LNCAP (cell line): Measurements from ENCODE around the gene STK17B.

Experiments used
- TF ChIP-seq, protein P1 (sequence below): fragments of 450-650 bp; IDR thresholded peaks from 2 replicates; pipeline ENCODE4 v1.5.1; 2017; ENCODE audit warnings: mild to moderate bottlenecking

Gene STK17B

DNA sequence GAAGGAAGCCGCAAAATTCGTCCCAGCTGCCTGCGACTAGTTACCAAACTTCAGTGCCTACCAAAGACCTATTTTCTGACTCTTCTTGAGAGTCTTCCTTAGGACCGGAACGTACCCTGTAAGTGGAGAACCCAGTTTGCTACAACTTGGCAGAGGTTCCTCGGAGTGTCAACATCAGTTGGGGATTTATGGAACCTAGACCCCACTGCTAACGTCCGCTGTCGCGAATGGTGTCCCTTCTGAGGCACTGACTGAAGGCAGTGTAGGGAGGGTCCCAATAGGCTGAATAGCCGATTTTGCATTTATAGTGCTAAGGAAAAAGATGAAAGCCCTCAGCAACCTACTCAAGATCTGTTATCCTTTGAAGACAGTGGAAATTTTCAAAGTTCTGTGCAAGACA, 568 bp upstream of the STK17B start:
- TF ChIP-seq, protein P1, sequence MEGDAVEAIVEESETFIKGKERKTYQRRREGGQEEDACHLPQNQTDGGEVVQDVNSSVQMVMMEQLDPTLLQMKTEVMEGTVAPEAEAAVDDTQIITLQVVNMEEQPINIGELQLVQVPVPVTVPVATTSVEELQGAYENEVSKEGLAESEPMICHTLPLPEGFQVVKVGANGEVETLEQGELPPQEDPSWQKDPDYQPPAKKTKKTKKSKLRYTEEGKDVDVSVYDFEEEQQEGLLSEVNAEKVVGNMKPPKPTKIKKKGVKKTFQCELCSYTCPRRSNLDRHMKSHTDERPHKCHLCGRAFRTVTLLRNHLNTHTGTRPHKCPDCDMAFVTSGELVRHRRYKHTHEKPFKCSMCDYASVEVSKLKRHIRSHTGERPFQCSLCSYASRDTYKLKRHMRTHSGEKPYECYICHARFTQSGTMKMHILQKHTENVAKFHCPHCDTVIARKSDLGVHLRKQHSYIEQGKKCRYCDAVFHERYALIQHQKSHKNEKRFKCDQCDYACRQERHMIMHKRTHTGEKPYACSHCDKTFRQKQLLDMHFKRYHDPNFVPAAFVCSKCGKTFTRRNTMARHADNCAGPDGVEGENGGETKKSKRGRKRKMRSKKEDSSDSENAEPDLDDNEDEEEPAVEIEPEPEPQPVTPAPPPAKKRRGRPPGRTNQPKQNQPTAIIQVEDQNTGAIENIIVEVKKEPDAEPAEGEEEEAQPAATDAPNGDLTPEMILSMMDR, result no peak

DNA sequence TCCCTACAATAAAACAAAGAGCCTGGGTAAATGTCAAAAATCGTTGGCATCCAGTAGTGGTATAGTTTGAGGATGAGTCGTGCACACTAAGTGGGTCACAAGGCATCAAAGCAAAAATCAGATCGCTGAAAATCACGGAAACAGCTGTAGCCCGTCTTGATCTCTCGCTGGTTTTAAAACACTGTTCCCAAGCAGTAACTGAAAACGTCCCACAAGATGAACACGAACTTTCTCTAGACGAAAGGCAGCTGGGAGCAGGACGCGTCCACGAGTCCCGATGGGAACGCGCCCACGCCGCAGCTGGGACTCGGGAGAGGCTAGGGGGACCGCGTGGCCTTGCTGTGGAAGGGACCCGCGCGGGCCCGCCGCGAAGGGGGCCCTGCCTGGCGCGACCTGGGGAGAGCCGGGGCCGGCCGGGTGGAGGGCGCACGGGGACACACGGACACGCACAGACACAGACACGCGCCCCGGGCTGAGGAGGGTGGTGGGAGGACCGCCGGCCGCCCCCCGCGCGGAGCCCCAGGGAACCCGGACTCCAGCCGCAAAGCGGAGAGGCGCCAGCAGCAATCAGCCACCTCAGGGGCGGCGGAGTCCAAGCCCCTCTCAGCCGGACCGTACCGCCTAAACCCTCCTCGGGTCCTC, 651 bp downstream of the STK17B start:
- TF ChIP-seq, protein P1, result no peak

DNA sequence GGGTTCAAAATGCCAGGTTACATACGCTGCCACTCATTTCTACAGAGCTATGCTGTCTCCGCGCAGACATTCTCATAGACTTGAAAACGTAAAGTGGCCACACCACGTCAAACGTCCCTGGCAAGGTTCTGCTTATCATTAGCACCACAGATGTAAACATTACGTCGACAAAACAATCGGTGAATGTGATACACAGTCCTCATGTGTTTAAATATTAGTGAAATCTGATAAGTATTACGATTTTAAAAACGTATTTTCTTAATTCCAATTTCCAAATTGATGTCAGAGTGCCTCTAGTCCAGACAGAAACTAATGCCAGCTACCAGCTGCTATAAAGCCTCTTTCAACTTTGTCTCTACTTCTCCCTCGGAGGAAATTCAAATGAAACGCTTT, 1.2 kb downstream of the STK17B start:
- TF ChIP-seq, protein P1, result no peak

DNA sequence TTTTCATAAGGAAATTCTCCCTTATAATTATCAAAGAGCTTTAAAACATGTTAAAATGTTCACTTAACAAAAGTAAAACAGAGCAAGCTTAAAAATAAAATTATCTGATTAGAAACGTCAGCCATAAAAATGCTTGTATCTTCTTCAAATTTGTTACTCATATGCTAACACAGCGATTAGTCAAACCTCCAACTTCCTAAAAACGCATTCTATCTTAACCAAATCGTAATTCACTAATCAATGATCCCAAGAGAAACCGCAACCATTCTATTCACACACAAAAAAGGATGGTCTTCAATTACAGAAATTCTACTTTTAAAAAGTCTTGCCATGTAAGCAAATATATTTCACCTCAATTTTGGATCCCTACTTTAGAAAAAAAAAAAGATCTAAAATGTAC, 1.9 kb downstream of the STK17B start:
- TF ChIP-seq, protein P1, result no peak

DNA sequence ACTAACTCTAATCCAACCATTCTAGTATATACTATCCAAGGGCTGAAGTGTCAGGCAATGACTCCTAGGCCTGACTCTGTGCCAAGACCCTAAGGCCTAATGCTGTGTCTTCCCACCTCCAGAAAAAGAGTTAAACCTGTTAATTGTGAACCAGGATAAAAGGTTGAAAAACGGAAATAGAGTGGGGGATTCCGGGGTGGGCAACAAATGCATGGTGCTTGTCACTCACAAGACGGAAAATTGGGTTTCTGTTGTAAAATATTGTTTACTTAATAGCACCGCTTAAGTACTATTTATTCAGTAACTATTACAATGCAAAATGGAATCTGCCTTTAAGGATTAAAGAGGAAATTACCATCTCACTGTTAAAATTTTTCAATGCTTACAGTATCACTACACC, 3.2 kb downstream of the STK17B start:
- TF ChIP-seq, protein P1, result no peak

DNA sequence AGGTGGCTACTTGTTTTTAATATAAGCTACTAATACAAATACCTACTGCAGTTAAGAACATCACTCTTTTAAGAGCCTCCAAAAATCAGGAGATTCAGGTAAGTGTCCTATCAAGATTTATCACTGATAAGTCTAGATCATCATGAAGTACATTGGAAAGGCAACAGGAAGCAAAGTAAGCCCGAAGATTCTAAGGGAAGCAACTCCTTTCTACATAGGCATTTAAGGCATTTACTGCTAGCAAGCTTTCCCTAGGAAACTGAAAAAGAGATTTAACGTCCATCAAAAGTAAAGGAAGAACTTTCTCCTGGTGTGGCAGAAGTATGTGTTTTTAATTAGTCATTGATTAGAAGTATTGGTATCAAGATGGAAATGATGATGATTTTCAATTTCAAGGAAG, 3.7 kb downstream of the STK17B start:
- TF ChIP-seq, protein P1, result no peak

DNA sequence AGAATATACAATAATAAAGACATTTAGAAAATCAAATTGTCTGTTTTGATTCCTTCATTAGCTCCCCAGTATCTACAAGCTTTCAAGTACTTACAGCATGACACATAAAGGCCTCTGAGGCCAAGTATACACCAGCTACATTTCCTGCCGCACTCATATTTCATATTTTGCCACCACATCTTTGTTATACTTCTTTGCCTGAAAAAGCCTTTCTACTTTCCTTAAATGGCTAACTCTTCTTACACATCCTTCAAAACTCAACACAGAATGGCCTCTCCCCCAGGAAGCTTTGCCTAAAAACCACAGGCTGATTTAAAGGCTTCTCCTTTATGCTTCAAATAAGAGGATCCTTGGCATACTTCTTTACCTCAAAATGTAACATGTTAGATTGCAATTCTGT, 4.5 kb downstream of the STK17B start:
- TF ChIP-seq, protein P1, result no peak

DNA sequence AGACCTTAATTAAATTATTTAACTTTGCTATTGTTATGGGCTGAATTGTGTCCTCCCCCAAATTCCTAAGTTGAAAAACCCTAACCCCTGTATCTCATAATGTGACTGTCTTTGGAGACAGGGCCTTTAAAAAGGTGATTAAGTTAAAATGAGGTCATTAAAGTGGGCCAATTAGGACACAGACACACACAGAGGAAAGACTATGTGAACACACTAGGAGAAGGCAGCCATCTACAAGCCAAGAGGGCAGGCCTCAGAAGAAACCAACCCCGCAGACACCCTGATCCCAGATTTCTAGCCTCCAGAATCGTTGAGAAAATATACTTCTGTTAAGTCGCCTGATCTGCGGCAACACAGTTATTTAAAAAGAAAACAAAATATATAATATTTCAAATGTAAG, 6.4 kb downstream of the STK17B start:
- TF ChIP-seq, protein P1, result no peak
